Peyer's patch (tissue), 4 donors: ENCODE data around the gene SLC22A16. TPM values are rescaled to one million over a fixed set of nuclear protein-coding genes. Genes with fewer than 3 reads are reported as not detected.

Experiments
- DNase-seq, 3 donors: peaks; one replicate each; pipeline ENCODE4 v3.0.0-alpha.2; 2017 to 2019
- H3K27ac ChIP-seq, 4 donors: fragments of 200-600 bp; sonication (generic); one replicate each; pipeline ENCODE4 v1.5.1; 2016 to 2019
- H3K27me3 ChIP-seq, 2 donors: fragments of 200-600 bp; sonication (generic); one replicate each; pipeline ENCODE4 v1.5.1; 2019
- H3K36me3 ChIP-seq, 3 donors: fragments of 200-600 bp; sonication (generic); one replicate each; pipeline ENCODE4 v1.5.1; 2016 to 2019
- H3K4me1 ChIP-seq, 4 donors: fragments of 200-600 bp; sonication (generic); one replicate each; pipeline ENCODE4 v1.5.1; 2016 to 2019
- H3K4me3 ChIP-seq, 4 donors: fragments of 200-600 bp; sonication (generic); 1 replicate in 3 of 4; 2 replicates in 1 of 4; pipeline ENCODE4 v1.5.1; 2016 to 2019; ENCODE audit warnings: mild to moderate bottlenecking in 1 of 4
- H3K9me3 ChIP-seq, 4 donors: fragments of 200-600 bp; sonication (generic); one replicate each; pipeline ENCODE4 v1.5.1; 2016 to 2019; ENCODE audit warnings: mild to moderate bottlenecking in 1 of 4
- CTCF ChIP-seq, 6 experiments: fragments of 450-650 bp in 4 of 6; fragments of 200-600 bp in 2 of 6; sonication (generic) in 1 of 6; IDR thresholded peaks; one replicate each; pipeline ENCODE4 v1.5.1; 2017 to 2019; ENCODE audit warnings: antibody characterized with exemption in 6 of 6, mild to moderate bottlenecking in 3 of 6, moderate library complexity in 1 of 6
- POLR2A ChIP-seq, 2 donors: fragments of 450-650 bp; IDR thresholded peaks; one replicate each; pipeline ENCODE4 v1.5.1; 2017; ENCODE audit warnings: antibody characterized with exemption in 2 of 2, mild to moderate bottlenecking in 2 of 2, moderate library complexity in 2 of 2
- total RNA-seq, 4 donors: library from RNA; depleted of rRNA; stranded (reverse); fragments of >200 nt; gene quantifications; one replicate each; pipeline ENCODE4 v1.1.0, GENCODE V29; 2016

Gene SLC22A16
- not detected for total RNA-seq

GRCh38 chr6:110476046-110476849, at the start of gene SLC22A16:
SLC22A16 (minus strand) TSS chr6:110476613; CDS start chr6:110476574, 39 bp downstream.
- no peak for DNase-seq
- Histone ChIP-seq H3K9me3 (peaks cover 0 to under 1% (median 0%) of the 10 kb centered on the region in 4 donors), H3K27ac (no peak within 1 kb of the TSS), H3K36me3 (no peaks in the 10 kb centered on the region), H3K4me3 (peak within 1 kb of the TSS in 3 of 4 donors; percentile 12 to 40 (median 29)), H3K27me3 (peaks cover 0 to 7% of the 10 kb centered on the region in 2 donors), H3K4me1 (peaks cover 0 to 10% (median 0%) of the 10 kb centered on the region in 4 donors)
- no peak for TF ChIP-seq CTCF (IDR thresholded peaks at IDR 0.05)
- no peak for TF ChIP-seq POLR2A (IDR thresholded peaks at IDR 0.05)

- H3K9me3 ChIP-seq, result no peaks in the 10 kb centered on the region
- no peak for DNase-seq
- H3K36me3 ChIP-seq, result no peaks in the 10 kb centered on the region
- no peaks in the 10 kb centered on the region for H3K4me1 ChIP-seq
- H3K27me3 ChIP-seq, result no peaks in the 10 kb centered on the region
- TF ChIP-seq POLR2A (IDR thresholded peaks at IDR 0.05), result no peak
- no peak overlapping the region for H3K27ac ChIP-seq
- no peak overlapping the region for H3K4me3 ChIP-seq
These were observed 48.6 kb upstream of the SLC22A16 start for GRCh38 chr6:110525001-110525400.

- no peaks in the 10 kb centered on the region for H3K9me3 ChIP-seq
These were observed 47.9 kb upstream of the SLC22A16 start for GRCh38 chr6:110524305-110524704.

GRCh38 chr6:110523451-110524021, 47.1 kb upstream of the SLC22A16 start:
- DNase-seq, result no peak
- no peak for TF ChIP-seq CTCF (IDR thresholded peaks at IDR 0.05)
- TF ChIP-seq POLR2A (IDR thresholded peaks at IDR 0.05), result no peak
- H3K9me3 ChIP-seq, result no peaks in the 10 kb centered on the region
- H3K4me3 ChIP-seq, result no peak overlapping the region
- no peaks in the 10 kb centered on the region for H3K36me3 ChIP-seq
- no peaks in the 10 kb centered on the region for H3K27me3 ChIP-seq
- no peak overlapping the region for H3K27ac ChIP-seq
- H3K4me1 ChIP-seq, result no peaks in the 10 kb centered on the region

More at GRCh38 chr6:110524305-110524704, 47.9 kb upstream of the SLC22A16 start:
- DNase-seq, result no peak
- no peaks in the 10 kb centered on the region for H3K36me3 ChIP-seq
- H3K27me3 ChIP-seq, result no peaks in the 10 kb centered on the region
- no peak overlapping the region for H3K27ac ChIP-seq
- TF ChIP-seq POLR2A (IDR thresholded peaks at IDR 0.05) (no peak), CTCF (IDR thresholded peaks at IDR 0.05) (no peak)
- H3K4me3 ChIP-seq, result no peak overlapping the region
- H3K4me1 ChIP-seq, result no peaks in the 10 kb centered on the region

- TF ChIP-seq POLR2A (IDR thresholded peaks at IDR 0.05), result no peak
- no peak for TF ChIP-seq CTCF (IDR thresholded peaks at IDR 0.05)
- Histone ChIP-seq H3K27ac (no peak overlapping the region), H3K4me1 (peaks cover 0 to 4% (median 0%) of the 10 kb centered on the region in 4 donors), H3K4me3 (no peak overlapping the region), H3K27me3 (no peaks in the 10 kb centered on the region), H3K9me3 (no peaks in the 10 kb centered on the region), H3K36me3 (no peaks in the 10 kb centered on the region)
- DNase-seq, result no peak
These were observed 46.0 kb upstream of the SLC22A16 start for GRCh38 chr6:110522427-110522826.

GRCh38 chr6:110520992-110521543, 44.7 kb upstream of the SLC22A16 start:
- Histone ChIP-seq H3K27me3 (no peaks in the 10 kb centered on the region), H3K4me1 (peaks cover 0 to 10% (median 0%) of the 10 kb centered on the region in 4 donors), H3K4me3 (no peak overlapping the region), H3K9me3 (no peaks in the 10 kb centered on the region), H3K36me3 (no peaks in the 10 kb centered on the region), H3K27ac (no peak overlapping the region)
- DNase-seq, result no peak
- TF ChIP-seq POLR2A (IDR thresholded peaks at IDR 0.05) (no peak), CTCF (IDR thresholded peaks at IDR 0.05) (no peak)
